ENCODE measurements around the gene HSDL1. TPM values are rescaled to one million over a fixed set of nuclear protein-coding genes. Genes with fewer than 3 reads are reported as not detected.

The HSDL1 gene
- total RNA-seq, 1 donor: 18.1 TPM

GRCh38 chr16:84178892-84179611 is 34.1 kb upstream of the HSDL1 start:
- no peak overlapping the region for H3K4me2 ChIP-seq (ENCODE audit: insufficient read depth, low read length)
- H2AFZ ChIP-seq (ENCODE audit: low read length): no peak overlapping the region
- peaks cover 23% of the 10 kb centered on the region for H3K4me1 ChIP-seq (ENCODE audit: insufficient read depth, low read length)
- DNase-seq (ENCODE audit: insufficient read length, low spot score, missing footprints): no peak
- H3K9me3 ChIP-seq (ENCODE audit: low read depth, low read length): no peaks in the 10 kb centered on the region
- no peaks in the 10 kb centered on the region for H3K27me3 ChIP-seq (ENCODE audit: insufficient read depth, low read length)
- no peak overlapping the region for H3K4me3 ChIP-seq (ENCODE audit: insufficient read depth, low read length)
- peaks cover 30% of the 10 kb centered on the region for H3K36me3 ChIP-seq (ENCODE audit: insufficient read depth, low read length)
- TF ChIP-seq CTCF (IDR thresholded peaks at IDR 0.05; ENCODE audit: extremely low read depth, low read depth, low read length): peak; percentile 1
- H3K27ac ChIP-seq (ENCODE audit: low read depth, low read length): no peak overlapping the region
- peaks cover 19% of the 10 kb centered on the region for H4K20me1 ChIP-seq (ENCODE audit: insufficient read depth, low read length)
- peaks cover 11% of the 10 kb centered on the region for H3K79me2 ChIP-seq (ENCODE audit: insufficient read depth, low read length)

GRCh38 chr16:84178146-84178765 is 33.3 kb upstream of the HSDL1 start:
- H3K36me3 ChIP-seq (ENCODE audit: insufficient read depth, low read length): peaks cover 28% of the 10 kb centered on the region
- TF ChIP-seq CTCF (IDR thresholded peaks at IDR 0.05; ENCODE audit: extremely low read depth, low read depth, low read length): no peak
- H3K27ac ChIP-seq (ENCODE audit: low read depth, low read length): peak overlapping the region; percentile 25
- peaks cover 5% of the 10 kb centered on the region for H3K79me2 ChIP-seq (ENCODE audit: insufficient read depth, low read length)
- H3K4me3 ChIP-seq (ENCODE audit: insufficient read depth, low read length): no peak overlapping the region
- H3K4me2 ChIP-seq (ENCODE audit: insufficient read depth, low read length): peak overlapping the region; percentile 45
- H3K9me3 ChIP-seq (ENCODE audit: low read depth, low read length): no peaks in the 10 kb centered on the region
- no peak for DNase-seq (ENCODE audit: insufficient read length, low spot score, missing footprints)
- no peak overlapping the region for H2AFZ ChIP-seq (ENCODE audit: low read length)
- H3K27me3 ChIP-seq (ENCODE audit: insufficient read depth, low read length): no peaks in the 10 kb centered on the region
- H3K4me1 ChIP-seq (ENCODE audit: insufficient read depth, low read length): peaks cover 23% of the 10 kb centered on the region
- H4K20me1 ChIP-seq (ENCODE audit: insufficient read depth, low read length): peaks cover 14% of the 10 kb centered on the region

- peak overlapping the region; percentile 45 for H3K4me2 ChIP-seq (ENCODE audit: insufficient read depth, low read length)
- H3K4me3 ChIP-seq (ENCODE audit: insufficient read depth, low read length): no peak overlapping the region
- peak; percentile 94 for DNase-seq (ENCODE audit: insufficient read length, low spot score, missing footprints)
- no peak overlapping the region for H2AFZ ChIP-seq (ENCODE audit: low read length)
- H3K27me3 ChIP-seq (ENCODE audit: insufficient read depth, low read length): no peaks in the 10 kb centered on the region
- peak overlapping the region; percentile 25 for H3K27ac ChIP-seq (ENCODE audit: low read depth, low read length)
- H3K79me2 ChIP-seq (ENCODE audit: insufficient read depth, low read length): no peaks in the 10 kb centered on the region
- H3K36me3 ChIP-seq (ENCODE audit: insufficient read depth, low read length): peaks cover 23% of the 10 kb centered on the region
- peaks cover 23% of the 10 kb centered on the region for H3K4me1 ChIP-seq (ENCODE audit: insufficient read depth, low read length)
- H4K20me1 ChIP-seq (ENCODE audit: insufficient read depth, low read length): peaks cover 9% of the 10 kb centered on the region
- TF ChIP-seq CTCF (IDR thresholded peaks at IDR 0.05; ENCODE audit: extremely low read depth, low read depth, low read length): no peak
- no peaks in the 10 kb centered on the region for H3K9me3 ChIP-seq (ENCODE audit: low read depth, low read length)
Measured at GRCh38 chr16:84177741-84178073, 32.7 kb upstream of the HSDL1 start.
